Subcutaneous adipose tissue (tissue), 4 donors: ENCODE results near the gene BZW1. TPM values are rescaled to one million over a fixed set of nuclear protein-coding genes. Genes with fewer than 3 reads are reported as not detected.

Experiments
- CTCF ChIP-seq: fragments of 450-650 bp; IDR thresholded peaks from one replicate; pipeline ENCODE4 v1.5.1; 2016; ENCODE audit warnings: low read depth, mild to moderate bottlenecking, control low read depth, antibody characterized with exemption, moderate library complexity
- total RNA-seq, 4 donors: library from RNA; depleted of rRNA; stranded (reverse); fragments of >200 nt; gene quantifications; one replicate each; pipeline ENCODE4 v1.1.0, GENCODE V29; 2016

BZW1 gene
- total RNA-seq, 4 donors from 2014 or later: 168 to 529 (median 350) TPM

- TF ChIP-seq CTCF: no peak
Observed at GRCh38 chr2:200843993-200844948, 32.6 kb downstream of the BZW1 start.

- TF ChIP-seq CTCF: no peak
Observed at GRCh38 chr2:200845194-200845593, 33.5 kb downstream of the BZW1 start.

- TF ChIP-seq CTCF: no peak
Observed at GRCh38 chr2:200845669-200846325, 34.1 kb downstream of the BZW1 start.

GRCh38 chr2:200847269-200847668 is 35.6 kb downstream of the BZW1 start:
- no peak for TF ChIP-seq CTCF

- no peak for TF ChIP-seq CTCF
Observed at GRCh38 chr2:200847939-200848338, 36.2 kb downstream of the BZW1 start.

- no peak for TF ChIP-seq CTCF
Observed at GRCh38 chr2:200850512-200851256, 39.0 kb downstream of the BZW1 start.
